ENCODE results near the gene TPO.

DNA sequence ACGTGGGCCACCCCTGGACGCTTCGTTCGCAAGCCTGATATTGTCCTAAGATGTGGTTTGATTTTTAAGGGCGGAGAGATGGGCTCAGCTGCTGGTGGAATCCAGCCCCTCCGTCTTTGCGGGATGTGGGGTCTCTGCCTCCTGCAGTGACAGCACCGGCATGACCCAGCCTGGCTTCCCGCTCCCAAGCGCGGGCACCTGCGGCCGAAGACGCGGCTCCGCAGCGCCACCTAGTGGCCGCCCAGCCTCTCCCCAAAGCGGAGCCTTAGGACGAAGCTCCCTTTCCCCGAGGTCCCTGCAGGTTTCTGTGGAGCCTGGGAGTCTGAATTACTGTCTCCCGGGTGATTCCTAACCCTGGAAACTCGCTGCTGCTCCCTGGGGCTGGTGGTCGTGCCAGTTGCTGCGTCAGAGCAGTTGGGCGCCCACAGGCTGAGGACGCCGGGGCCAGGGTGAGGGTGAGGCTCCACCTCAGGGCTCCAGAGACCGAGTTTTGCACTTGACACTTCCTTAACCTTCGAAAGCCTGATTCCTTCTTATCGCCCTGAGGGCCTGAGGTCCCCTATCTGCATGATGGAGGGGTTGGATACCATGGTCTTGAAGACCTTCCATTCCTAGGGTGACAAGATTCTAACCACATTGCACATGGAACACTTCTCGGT lies 137.5 kb downstream of the TPO start:
- TF ChIP-seq CTCF (IDR thresholded peaks at IDR 0.05) (peak; percentile 63 to 96), EP300 (IDR thresholded peaks at IDR 0.05) (no peak), POLR2A (IDR thresholded peaks at IDR 0.05) (no peak)

All from suprapubic skin (tissue), 3 donors.